Body of pancreas (tissue), 4 donors: ENCODE results near the gene CYP21A2. TPM values are rescaled to one million over a fixed set of nuclear protein-coding genes. Genes with fewer than 3 reads are reported as not detected.
"Not testable (repeated sequence)": the region's sequence is repeated elsewhere in the genome, so short reads cannot be mapped to it uniquely, and the experiment has no call there.

Experiments
- ATAC-seq: fragments of 150-250 bp; one replicate; pipeline ENCODE4 v1.9.1; 2016
- DNase-seq, 4 donors: peaks; one replicate each; pipeline ENCODE4 v3.0.0-alpha.2; 2019
- H3K27ac ChIP-seq, 4 donors: fragments of 200-600 bp; sonication (generic); 1 replicate in 3 of 4; 2 replicates in 1 of 4; pipeline versions ENCODE4 v1.5.1 to v1.6.1; 2016 to 2019; ENCODE audit warnings: mild to moderate bottlenecking in 1 of 4, mixed read lengths in 1 of 4, moderate library complexity in 1 of 4
- H3K27me3 ChIP-seq, 2 donors: fragments of 200-600 bp; sonication (generic); one replicate each; pipeline ENCODE4 v1.6.0; 2016; ENCODE audit warnings: mild to moderate bottlenecking in 1 of 2
- H3K36me3 ChIP-seq, 2 donors: fragments of 200-600 bp; sonication (generic); replicated peaks in 1 of 2; 2 replicates each; pipeline ENCODE4 v1.5.1; 2016; ENCODE audit warnings: low read depth in 2 of 2; ENCODE audit not compliant: insufficient read depth in 1 of 2
- H3K4me1 ChIP-seq: fragments of 200-600 bp; sonication (generic); one replicate; pipeline ENCODE4 v1.6.0; 2016
- H3K4me3 ChIP-seq, 2 donors: fragments of 200-600 bp; sonication (generic); 1 replicate in 1 of 2; 2 replicates in 1 of 2; pipeline ENCODE4 v1.5.1; 2016 to 2019
- H3K9me3 ChIP-seq, 3 donors: fragments of 200-600 bp; sonication (generic); 1 replicate in 2 of 3; 2 replicates in 1 of 3; pipeline ENCODE4 v1.5.1; 2016
- CTCF ChIP-seq, 7 experiments: fragments of 450-650 bp in 4 of 7; fragments of 200-600 bp in 3 of 7; sonication (generic) in 3 of 7; IDR thresholded peaks; one replicate each; pipeline ENCODE4 v1.5.1; 2016 to 2019; ENCODE audit warnings: antibody characterized with exemption in 7 of 7
- POLR2A ChIP-seq, 3 donors: fragments of 450-650 bp; IDR thresholded peaks; one replicate each; pipeline ENCODE4 v1.6.1; 2016; ENCODE audit warnings: antibody characterized with exemption in 3 of 3, mild to moderate bottlenecking in 2 of 3
- WGBS, 2 donors: methylation state at CpG; one replicate each; pipeline ENCODE4 v1.1.5; 2017; 5-methylcytosine and 5-hydroxymethylcytosine counted together
- intact Hi-C: fragments of 100-400 bp; cut with DNase I; formaldehyde crosslinking; loops from one replicate; pipeline ENCODE4 v1.15.1; 2023
- total RNA-seq, 2 donors: library from RNA; depleted of rRNA; stranded (reverse); fragments of >200 nt; gene quantifications; one replicate each; pipeline ENCODE4 v1.1.0, GENCODE V29; 2016

CYP21A2 gene
- total RNA-seq, 2 donors from 2014 or later, result 0.52 TPM; not detected in 1

- no peak for ATAC-seq
- Histone ChIP-seq H3K27ac (no peak overlapping the region), H3K36me3 (no peaks in the 10 kb centered on the region)
These were observed 18.0 kb downstream of the CYP21A2 start for GRCh38 chr6:32056254-32056653.

DNA sequence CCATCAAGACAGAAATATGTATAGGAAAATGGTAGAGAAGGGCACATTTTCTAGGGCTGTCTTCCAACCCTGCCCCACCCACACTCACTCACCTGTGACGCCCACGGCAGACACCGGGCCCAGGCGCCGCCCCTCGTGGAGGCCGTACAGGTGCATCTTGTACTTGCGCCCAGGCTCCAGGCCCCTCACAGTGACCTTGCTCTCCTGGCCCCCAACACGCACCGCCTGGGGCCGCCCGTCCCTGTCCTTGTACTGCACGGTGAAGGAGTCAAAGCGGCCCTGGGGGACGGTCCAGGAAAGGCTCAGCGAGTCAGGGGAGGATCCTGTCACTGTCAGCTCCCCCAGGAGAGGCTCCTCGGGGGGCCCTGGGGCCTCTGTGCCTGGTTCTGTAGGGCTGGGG, 19.8 kb downstream of the CYP21A2 start:
- Histone ChIP-seq H3K4me3 (no peak overlapping the region), H3K36me3 (no peaks in the 10 kb centered on the region), H3K27me3 (no peaks in the 10 kb centered on the region), H3K27ac (no peak overlapping the region), H3K4me1 (no peaks in the 10 kb centered on the region), H3K9me3 (no peaks in the 10 kb centered on the region)
- 61 to 76% methylated on average over 15 to 16 of the region's 17 CpGs for WGBS, 2 donors
- TF ChIP-seq POLR2A (IDR thresholded peaks at IDR 0.05) (no peak), CTCF (IDR thresholded peaks at IDR 0.05) (no peak)
- ATAC-seq (no peak), DNase-seq (no peak)
- intact Hi-C loops, result no loop called here

More at GRCh38 chr6:32056254-32056653, 18.0 kb downstream of the CYP21A2 start:
- 85% methylated on average over 7 of the region's 7 CpGs; no CpG with 5 or more reads in 1 of the 2 donors for WGBS, 2 donors
- Histone ChIP-seq H3K4me1 (no peaks in the 10 kb centered on the region), H3K27me3 (no peaks in the 10 kb centered on the region), H3K4me3 (no peak overlapping the region), H3K9me3 (no peaks in the 10 kb centered on the region)
- no peak for TF ChIP-seq POLR2A (IDR thresholded peaks at IDR 0.05)
- no peak for TF ChIP-seq CTCF (IDR thresholded peaks at IDR 0.05)
- no peak for DNase-seq
- intact Hi-C loops, result no loop called here

DNA sequence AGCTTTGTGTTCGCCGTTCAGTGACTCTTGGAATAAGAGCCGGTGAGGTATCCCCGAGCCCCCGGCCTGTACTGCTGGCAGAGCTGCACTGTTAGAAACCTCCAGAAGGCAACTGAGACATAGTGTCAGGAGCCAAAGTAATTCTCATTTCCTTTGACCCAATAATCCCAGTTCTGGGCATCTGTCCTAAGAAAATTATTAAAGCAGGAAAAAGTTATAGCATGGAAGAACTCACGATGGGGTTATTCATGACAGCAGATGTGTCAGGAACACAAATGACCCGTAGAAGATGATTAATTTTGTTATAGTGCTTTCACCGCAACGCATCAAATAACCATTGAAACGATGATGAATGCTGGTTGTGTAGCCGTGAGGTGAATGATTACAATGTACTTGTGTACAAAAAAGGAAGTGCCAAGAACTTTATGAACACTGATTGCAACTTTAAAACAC, 20.3 kb downstream of the CYP21A2 start:
- no peaks in the 10 kb centered on the region for H3K27me3 ChIP-seq
- ATAC-seq (no peak), DNase-seq (no peak)
- TF ChIP-seq CTCF (IDR thresholded peaks at IDR 0.05) (no peak), POLR2A (IDR thresholded peaks at IDR 0.05) (no peak)
- intact Hi-C loops, result no loop called here
- WGBS, 2 donors, result 50 to 55% methylated on average over 11 of the region's 11 CpGs
- no peaks in the 10 kb centered on the region for H3K36me3 ChIP-seq
- H3K4me1 ChIP-seq, result no peaks in the 10 kb centered on the region
- H3K9me3 ChIP-seq, result no peaks in the 10 kb centered on the region
- no peak overlapping the region for H3K4me3 ChIP-seq
- H3K27ac ChIP-seq, result no peak overlapping the region

- intact Hi-C loops, result no loop called here
- no peaks in the 10 kb centered on the region for H3K4me1 ChIP-seq
- TF ChIP-seq POLR2A (IDR thresholded peaks at IDR 0.05) (no peak), CTCF (IDR thresholded peaks at IDR 0.05) (no peak)
- H3K27me3 ChIP-seq, result no peaks in the 10 kb centered on the region
- no peak overlapping the region for H3K4me3 ChIP-seq
- no peak for ATAC-seq
- no peaks in the 10 kb centered on the region for H3K9me3 ChIP-seq
- H3K27ac ChIP-seq, result no peak overlapping the region
- 78 to 79% methylated on average over 11 to 20 of the region's 28 CpGs for WGBS, 2 donors
- no peak for DNase-seq
- H3K36me3 ChIP-seq, result no peaks in the 10 kb centered on the region
These were observed 22.9 kb downstream of the CYP21A2 start for GRCh38 chr6:32060966-32061655.

GRCh38 chr6:32064706-32065105, 26.5 kb downstream of the CYP21A2 start:
- ATAC-seq, result no peak
- Histone ChIP-seq H3K9me3 (no peaks in the 10 kb centered on the region), H3K27me3 (no peaks in the 10 kb centered on the region), H3K4me1 (no peaks in the 10 kb centered on the region), H3K36me3 (no peaks in the 10 kb centered on the region), H3K4me3 (no peak overlapping the region), H3K27ac (no peak overlapping the region)
- intact Hi-C loops, result no loop called here
- no peak for DNase-seq
- TF ChIP-seq POLR2A (IDR thresholded peaks at IDR 0.05) (no peak), CTCF (IDR thresholded peaks at IDR 0.05) (no peak)
- 86 to 92% methylated on average over 6 to 14 of the region's 14 CpGs for WGBS, 2 donors

DNA sequence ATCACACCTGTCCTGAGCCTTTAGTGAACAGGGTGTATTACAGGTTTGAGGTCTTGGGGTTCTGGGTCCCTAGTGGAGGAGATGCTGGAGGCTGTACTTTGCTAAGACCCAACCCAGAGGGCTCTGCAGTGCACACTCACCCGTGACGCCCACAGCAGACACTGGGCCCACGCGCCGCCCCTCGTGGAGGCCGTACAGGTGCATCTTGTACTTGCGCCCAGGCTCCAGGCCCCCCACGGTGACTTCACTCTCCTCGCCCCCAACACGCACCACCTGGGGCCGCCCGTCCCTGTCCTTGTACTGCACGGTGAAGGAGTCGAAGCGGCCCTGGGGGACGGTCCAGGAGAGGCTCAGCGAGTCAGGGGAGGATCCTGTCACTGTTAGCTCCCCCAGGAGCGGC, 29.3 kb downstream of the CYP21A2 start:
- H3K9me3 ChIP-seq, H3K4me3 ChIP-seq, ATAC-seq, intact Hi-C loops, H3K4me1 ChIP-seq, H3K27ac ChIP-seq, DNase-seq, H3K36me3 ChIP-seq, H3K27me3 ChIP-seq: not testable (repeated sequence)
- WGBS, 2 donors, result 78 to 90% methylated on average over 9 to 12 of the region's 19 CpGs

DNA sequence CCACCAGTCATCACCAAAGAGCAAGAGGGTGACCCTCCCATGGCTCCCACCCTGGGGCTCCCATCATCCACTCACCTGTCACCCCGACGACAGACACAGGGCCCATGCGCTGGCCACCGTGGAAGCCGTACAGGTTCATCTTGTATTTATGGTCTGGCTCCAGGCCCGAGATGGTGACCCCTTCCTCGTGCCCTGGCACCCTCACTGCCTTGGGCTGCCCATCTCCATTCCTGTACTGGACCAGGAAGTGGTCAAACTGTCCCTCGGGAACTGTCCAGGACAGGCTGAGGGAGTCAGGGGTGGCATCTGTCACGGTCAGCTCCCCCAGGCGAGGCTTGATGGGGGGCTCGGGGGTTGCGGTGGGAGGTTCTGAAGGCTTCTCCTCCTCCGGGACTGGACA, 30.1 kb downstream of the CYP21A2 start:
- intact Hi-C loops, H3K27ac ChIP-seq, ATAC-seq, H3K4me3 ChIP-seq, DNase-seq, H3K27me3 ChIP-seq, H3K36me3 ChIP-seq, H3K9me3 ChIP-seq, H3K4me1 ChIP-seq: not testable (repeated sequence)
- WGBS, 2 donors, result 43 to 90% methylated on average over 2 to 13 of the region's 13 CpGs
